OCI-LY7 (cell line): ENCODE results near the gene ANKS1B.

Source experiments
- CTCF ChIP-seq: fragments of 200-600 bp; sonication (generic); conservative IDR thresholded peaks from 2 replicates; pipeline ENCODE4 v1.5.1; 2014; ENCODE audit warnings: mild to moderate bottlenecking, antibody characterized with exemption, low read length, moderate library complexity, mixed read lengths
- EZH2phosphoT487 ChIP-seq: fragments of 200-600 bp; sonication (generic); IDR thresholded peaks from 2 replicates; pipeline ENCODE4 v1.6.1; 2018; ENCODE audit warnings: low read depth, borderline replicate concordance, mild to moderate bottlenecking, mixed run types, antibody characterized with exemption, low read length, moderate library complexity, mixed read lengths

- TF ChIP-seq EZH2phosphoT487 (no peak), CTCF (0 out of 2 replicates have a peak, but pooled peaks have one; percentile 24)
Measured at GRCh38 chr12:99287136-99287535, 697.6 kb downstream of the ANKS1B start.
